T47D (cell line): ENCODE results near the gene MAP2K5.
"Not testable (repeated sequence)": the region's sequence is repeated elsewhere in the genome, so short reads cannot be mapped to it uniquely, and the experiment has no call there.

ENCODE experiments used
- DNase-seq, 2 experiments: peaks; one replicate each; pipeline versions ENCODE4 v3.0.0 to v3.0.0-alpha.2; 2011 to 2012; ENCODE audit warnings: low read depth in 1 of 2, low spot score in 1 of 2
- JUND ChIP-seq: IDR thresholded peaks from 2 replicates; pipeline ENCODE4 v1.6.1; 2012; ENCODE audit warnings: low read depth
- in situ Hi-C: cut with HindIII; loops from 2 replicates; pipeline ENCODE4 v1.10.0; 2016; ENCODE audit warnings: low sequenced_read_pairs, low pct_unique_long_range_greater_than_20kb

Gene MAP2K5

GRCh38 chr15:67594770-67595169 lies 52.3 kb downstream of the MAP2K5 start:
- in situ Hi-C loops = no loop called here
- no peak for DNase-seq

GRCh38 chr15:67595572-67595971 lies 53.1 kb downstream of the MAP2K5 start:
- DNase-seq = no peak
- in situ Hi-C loops = no loop called here
- no peak for TF ChIP-seq JUND

More at GRCh38 chr15:67594770-67595169, 52.3 kb downstream of the MAP2K5 start:
- TF ChIP-seq JUND = no peak

- no peak for DNase-seq
- in situ Hi-C loops = no loop called here
- no peak for TF ChIP-seq JUND
Measured at GRCh38 chr15:67601073-67601472, 58.6 kb downstream of the MAP2K5 start.

- no peak for TF ChIP-seq JUND
- in situ Hi-C loops = no loop called here
- no peak for DNase-seq
Measured at GRCh38 chr15:67603063-67603462, 60.6 kb downstream of the MAP2K5 start.

- no peak for DNase-seq
- in situ Hi-C loops = no loop called here
- TF ChIP-seq JUND = no peak
Measured at GRCh38 chr15:67605871-67606270, 63.4 kb downstream of the MAP2K5 start.

GRCh38 chr15:67606742-67607141 lies 64.2 kb downstream of the MAP2K5 start:
- in situ Hi-C loops = no loop called here
- TF ChIP-seq JUND = no peak
- DNase-seq = no peak

GRCh38 chr15:67607329-67607728 lies 64.8 kb downstream of the MAP2K5 start:
- in situ Hi-C loops = no loop called here
- TF ChIP-seq JUND = no peak
- DNase-seq = no peak

- DNase-seq = no peak
- in situ Hi-C loops = no loop called here
- no peak for TF ChIP-seq JUND
Measured at GRCh38 chr15:67607959-67608637, 65.6 kb downstream of the MAP2K5 start.

GRCh38 chr15:67608638-67608959 lies 66.1 kb downstream of the MAP2K5 start:
- in situ Hi-C loops = no loop called here
- TF ChIP-seq JUND = no peak

GRCh38 chr15:67611370-67612369 lies 69.2 kb downstream of the MAP2K5 start:
- no peak for TF ChIP-seq JUND
- in situ Hi-C loops = no loop called here

More at GRCh38 chr15:67608638-67608959, 66.1 kb downstream of the MAP2K5 start:
- DNase-seq = no peak

GRCh38 chr15:67613211-67613610 lies 70.7 kb downstream of the MAP2K5 start:
- in situ Hi-C loops = no loop called here
- no peak for TF ChIP-seq JUND
- no peak for DNase-seq

More at GRCh38 chr15:67611370-67612369, 69.2 kb downstream of the MAP2K5 start:
- DNase-seq = no peak

GRCh38 chr15:67613708-67614107 lies 71.2 kb downstream of the MAP2K5 start:
- no peak for DNase-seq
- in situ Hi-C loops = no loop called here
- no peak for TF ChIP-seq JUND

GRCh38 chr15:67615131-67615534 lies 72.6 kb downstream of the MAP2K5 start:
- DNase-seq, in situ Hi-C loops: not testable (repeated sequence)
